NB4 (cell line): Measurements from ENCODE around the gene FSTL4.

Experiments
- DNase-seq: peaks from one replicate; pipeline ENCODE4 v3.0.0; 2010; ENCODE audit warnings: low read depth
- H3K4me3 ChIP-seq: one replicate; pipeline ENCODE4 v1.5.1; 2011; ENCODE audit warnings: mild to moderate bottlenecking, low read depth, low read length, moderate library complexity
- MYC ChIP-seq: IDR thresholded peaks from 2 replicates; pipeline ENCODE4 v1.6.1; 2011; ENCODE audit warnings: low read depth, low read length
- POLR2A ChIP-seq: IDR thresholded peaks from 2 replicates; pipeline ENCODE4 v1.6.1; 2011; ENCODE audit warnings: mild to moderate bottlenecking; ENCODE audit not compliant: insufficient read length; ENCODE audit errors: extremely low read depth
- TF ChIP-seq, protein P1 (sequence below): IDR thresholded peaks from one replicate; pipeline ENCODE4 v1.5.1; 2012; ENCODE audit warnings: low read depth, low read length
- TF ChIP-seq, protein P2 (sequence below): IDR thresholded peaks from 2 replicates; pipeline ENCODE4 v1.6.1; 2011; ENCODE audit warnings: low read depth, low read length

The FSTL4 gene

DNA sequence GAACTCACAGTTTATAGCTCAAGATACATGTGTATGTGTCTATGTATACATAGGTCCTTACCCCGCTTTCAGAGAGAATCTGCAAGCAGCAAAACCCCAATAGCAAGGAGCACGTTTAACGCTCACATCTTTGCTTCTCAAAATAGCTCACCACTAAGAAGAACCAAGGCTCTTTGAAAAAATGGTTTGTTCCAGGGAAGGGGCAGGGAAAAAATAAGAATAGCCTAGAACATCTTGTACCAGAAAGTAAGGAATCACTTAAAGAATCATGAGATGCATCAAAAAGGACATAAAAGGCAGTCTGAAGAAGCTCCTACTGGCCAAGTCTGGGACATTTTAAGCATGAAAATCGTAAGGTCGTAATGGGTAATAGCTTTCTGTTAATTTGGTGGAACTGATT, 196.4 kb downstream of the FSTL4 start:
- no peak overlapping the region for H3K4me3 ChIP-seq
- DNase-seq, result no peak

DNA sequence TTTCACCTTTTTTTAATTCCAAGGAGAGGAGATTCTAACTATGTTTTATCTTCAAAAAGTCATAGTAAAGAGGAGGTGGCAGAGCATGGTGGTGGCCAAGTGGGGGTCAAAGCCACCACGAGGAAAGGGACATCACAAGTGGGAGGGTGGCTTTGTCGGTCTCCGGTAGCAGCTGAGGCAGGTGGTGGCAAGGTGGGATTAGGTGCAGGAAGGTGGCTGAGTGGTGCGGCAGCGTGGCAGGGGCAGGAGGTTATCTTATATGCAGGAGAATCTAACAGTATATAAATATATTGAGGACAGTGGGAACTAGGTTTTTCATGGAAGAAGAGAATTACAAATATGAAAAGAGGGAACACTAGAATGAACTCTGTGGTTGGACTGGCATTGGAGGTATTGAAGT, 196.8 kb downstream of the FSTL4 start:
- no peak overlapping the region for H3K4me3 ChIP-seq
- DNase-seq, result no peak
- TF ChIP-seq, protein P1, sequence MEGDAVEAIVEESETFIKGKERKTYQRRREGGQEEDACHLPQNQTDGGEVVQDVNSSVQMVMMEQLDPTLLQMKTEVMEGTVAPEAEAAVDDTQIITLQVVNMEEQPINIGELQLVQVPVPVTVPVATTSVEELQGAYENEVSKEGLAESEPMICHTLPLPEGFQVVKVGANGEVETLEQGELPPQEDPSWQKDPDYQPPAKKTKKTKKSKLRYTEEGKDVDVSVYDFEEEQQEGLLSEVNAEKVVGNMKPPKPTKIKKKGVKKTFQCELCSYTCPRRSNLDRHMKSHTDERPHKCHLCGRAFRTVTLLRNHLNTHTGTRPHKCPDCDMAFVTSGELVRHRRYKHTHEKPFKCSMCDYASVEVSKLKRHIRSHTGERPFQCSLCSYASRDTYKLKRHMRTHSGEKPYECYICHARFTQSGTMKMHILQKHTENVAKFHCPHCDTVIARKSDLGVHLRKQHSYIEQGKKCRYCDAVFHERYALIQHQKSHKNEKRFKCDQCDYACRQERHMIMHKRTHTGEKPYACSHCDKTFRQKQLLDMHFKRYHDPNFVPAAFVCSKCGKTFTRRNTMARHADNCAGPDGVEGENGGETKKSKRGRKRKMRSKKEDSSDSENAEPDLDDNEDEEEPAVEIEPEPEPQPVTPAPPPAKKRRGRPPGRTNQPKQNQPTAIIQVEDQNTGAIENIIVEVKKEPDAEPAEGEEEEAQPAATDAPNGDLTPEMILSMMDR, result no peak
- TF ChIP-seq POLR2A (no peak), MYC (no peak)
- TF ChIP-seq, protein P2, sequence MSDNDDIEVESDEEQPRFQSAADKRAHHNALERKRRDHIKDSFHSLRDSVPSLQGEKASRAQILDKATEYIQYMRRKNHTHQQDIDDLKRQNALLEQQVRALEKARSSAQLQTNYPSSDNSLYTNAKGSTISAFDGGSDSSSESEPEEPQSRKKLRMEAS, result no peak

More for the DNA sequence above, 196.4 kb downstream of the FSTL4 start:
- TF ChIP-seq, protein P1, result no peak
- TF ChIP-seq POLR2A (no peak), MYC (no peak)
- TF ChIP-seq, protein P2, result no peak

DNA sequence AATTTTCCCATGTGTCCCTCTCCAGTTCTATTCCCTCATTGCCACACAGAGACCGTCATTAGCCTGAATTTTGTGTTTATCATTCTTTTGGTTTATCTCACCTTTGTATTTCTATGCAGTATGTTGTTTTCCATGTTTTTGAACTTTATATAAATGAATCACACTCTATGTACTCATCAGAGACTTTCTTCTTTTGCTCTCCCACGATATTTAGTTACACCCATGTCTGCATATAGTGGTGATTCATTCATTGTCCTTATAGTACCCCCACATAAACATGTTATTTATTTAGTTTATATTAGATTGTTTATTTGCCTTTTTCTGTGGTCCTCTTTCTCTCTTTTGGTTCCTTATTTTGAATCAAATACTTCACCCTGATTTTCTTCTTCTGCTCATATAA, 199.7 kb downstream of the FSTL4 start:
- no peak for DNase-seq
- no peak for TF ChIP-seq MYC
- TF ChIP-seq, protein P2, result no peak
- TF ChIP-seq, protein P1, result no peak
- TF ChIP-seq POLR2A, result no peak

DNA sequence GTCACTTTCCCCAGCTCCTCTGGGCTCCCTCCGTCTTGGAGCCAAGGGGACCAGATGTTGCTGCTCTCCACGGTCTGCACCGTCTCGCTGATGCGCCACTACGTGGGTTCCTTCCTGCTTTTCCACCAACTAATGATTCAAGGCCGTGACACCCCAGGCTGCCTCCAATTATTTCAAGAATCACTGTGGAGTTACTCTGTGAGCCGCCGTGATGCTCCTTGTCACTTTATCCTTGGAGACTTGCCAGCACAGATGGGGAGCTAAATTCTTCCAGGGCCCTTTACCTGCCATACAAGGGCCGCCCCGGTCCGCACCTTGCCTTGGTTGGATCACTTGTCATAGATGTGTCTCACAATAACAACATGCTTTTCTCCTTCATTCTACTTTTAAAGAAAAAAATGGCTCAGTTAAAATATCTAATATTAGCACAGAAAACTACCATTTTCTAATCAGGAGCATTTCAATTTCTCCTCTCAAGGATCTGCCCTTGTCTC, 202.0 kb downstream of the FSTL4 start:
- DNase-seq, result no peak
- H3K4me3 ChIP-seq, result no peak overlapping the region
- TF ChIP-seq, protein P2, result no peak
- TF ChIP-seq, protein P1, result no peak
- TF ChIP-seq MYC (no peak), POLR2A (no peak)

More for the DNA sequence above, 199.7 kb downstream of the FSTL4 start:
- no peak overlapping the region for H3K4me3 ChIP-seq

DNA sequence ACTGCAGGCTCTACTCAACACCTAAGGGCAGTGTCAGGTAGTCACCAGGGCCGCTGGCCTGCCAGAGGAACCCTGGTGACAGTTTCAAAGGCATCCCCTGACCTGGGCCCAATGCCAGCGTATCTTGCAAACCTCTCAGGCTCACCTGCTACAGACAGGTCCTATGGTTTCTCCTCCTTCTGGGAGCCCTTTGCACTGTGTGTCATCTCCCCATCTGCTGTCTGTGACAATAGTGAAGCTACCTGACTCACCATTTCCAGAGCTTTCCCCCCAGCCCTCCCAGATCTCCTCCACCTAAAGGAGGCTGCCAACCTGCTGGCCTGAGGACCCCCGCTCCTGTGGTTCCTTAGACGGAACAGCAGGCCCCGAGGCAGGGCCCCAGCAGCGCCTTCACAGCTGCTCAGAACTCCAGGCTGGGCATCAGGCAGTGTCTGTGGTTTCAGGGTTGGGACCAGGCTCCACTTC, 203.1 kb downstream of the FSTL4 start:
- H3K4me3 ChIP-seq, result no peak overlapping the region
- TF ChIP-seq, protein P1, result no peak
- TF ChIP-seq, protein P2, result no peak
- TF ChIP-seq MYC (no peak), POLR2A (no peak)
- no peak for DNase-seq

DNA sequence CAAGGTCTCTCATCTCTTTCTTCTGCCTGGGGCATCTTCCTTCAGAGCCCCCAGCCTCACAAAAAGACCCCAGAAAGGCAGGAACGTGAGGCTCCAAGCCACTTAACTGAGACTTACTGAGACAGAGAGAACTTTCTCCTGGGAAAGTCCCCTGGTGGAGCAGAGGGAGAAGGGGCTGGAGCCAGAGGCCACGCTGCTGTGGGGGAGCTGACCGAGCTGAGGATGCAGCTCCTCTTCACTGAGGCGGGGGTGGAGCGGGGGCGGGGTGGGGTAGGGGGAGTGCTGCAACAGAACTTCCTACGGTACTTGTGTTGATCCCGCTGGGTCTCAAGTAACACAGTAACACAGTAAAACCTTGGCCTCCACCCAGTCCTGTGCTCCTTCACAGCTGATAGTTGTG, 204.0 kb downstream of the FSTL4 start:
- no peak for DNase-seq
- TF ChIP-seq, protein P2, result no peak
- TF ChIP-seq, protein P1, result no peak
- TF ChIP-seq MYC (no peak), POLR2A (no peak)
- H3K4me3 ChIP-seq, result no peak overlapping the region
